Fibroblast of gingiva (primary cell): ENCODE measurements around the gene TGFBR2.

Source experiments
- DNase-seq: peaks from one replicate; pipeline ENCODE4 v3.0.0-alpha.2; 2011; ENCODE audit warnings: low read depth

Gene TGFBR2

GRCh38 chr3:30693470-30694120, 87.2 kb downstream of the TGFBR2 start:
- peak; percentile 68 for DNase-seq

DNA sequence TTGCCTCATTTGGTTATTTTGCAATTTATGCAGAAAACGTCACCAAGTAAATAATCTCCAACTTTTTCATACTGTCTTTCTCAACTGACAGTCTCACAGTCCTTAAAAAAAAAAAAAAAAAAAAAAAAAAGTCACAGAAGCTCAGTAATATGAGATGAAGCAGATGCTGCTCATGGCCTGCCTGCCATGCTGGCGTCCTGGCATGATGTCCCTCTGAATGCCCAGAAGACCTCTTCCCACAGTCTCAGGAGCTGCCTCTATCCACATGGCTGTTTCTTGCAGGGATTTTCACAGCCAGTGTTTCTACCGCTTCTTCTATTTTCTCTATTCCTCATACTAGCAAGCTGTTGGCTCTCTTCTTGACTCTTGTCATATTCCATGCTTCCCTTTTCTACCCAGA, 87.7 kb downstream of the TGFBR2 start:
- DNase-seq: peak; percentile 38

GRCh38 chr3:30694668-30695067, 88.3 kb downstream of the TGFBR2 start:
- no peak for DNase-seq

DNA sequence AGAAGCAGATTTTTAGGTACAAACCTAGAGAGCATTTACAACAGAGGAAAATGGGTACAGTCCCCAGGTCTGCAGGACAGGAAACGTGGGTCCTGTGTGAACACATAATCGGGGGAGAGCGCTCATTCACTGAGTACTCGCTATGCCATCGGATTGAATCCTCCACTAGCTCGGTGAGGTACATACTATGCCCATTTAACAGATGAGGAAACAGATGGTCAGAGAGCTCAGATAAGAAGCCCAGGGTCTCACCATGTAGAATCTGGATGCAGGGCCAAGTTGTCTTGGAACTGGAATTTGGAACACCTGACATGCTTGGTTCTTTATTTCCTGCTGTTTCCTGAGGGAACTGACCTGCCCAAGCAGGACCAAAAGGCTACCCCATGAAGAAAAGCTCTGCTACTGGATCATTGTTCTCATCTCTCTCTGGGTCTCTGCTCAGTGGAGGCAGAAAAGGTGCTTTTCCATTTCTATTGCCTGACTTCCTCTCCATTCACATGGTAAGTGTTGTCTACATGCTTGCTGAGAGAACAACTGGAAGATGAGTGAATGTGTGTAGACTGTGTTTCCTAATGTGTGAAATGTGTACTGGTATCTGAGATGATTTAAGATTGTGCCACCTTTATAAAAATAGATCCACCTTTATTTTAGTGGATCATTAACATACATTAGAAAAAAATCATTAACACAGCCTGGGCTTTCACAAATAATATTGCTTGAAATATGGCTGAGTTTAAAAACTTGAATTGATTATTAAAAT, 89.1 kb downstream of the TGFBR2 start:
- DNase-seq: no peak

- DNase-seq: no peak
Observed at GRCh38 chr3:30696403-30696819, 90.0 kb downstream of the TGFBR2 start.

DNA sequence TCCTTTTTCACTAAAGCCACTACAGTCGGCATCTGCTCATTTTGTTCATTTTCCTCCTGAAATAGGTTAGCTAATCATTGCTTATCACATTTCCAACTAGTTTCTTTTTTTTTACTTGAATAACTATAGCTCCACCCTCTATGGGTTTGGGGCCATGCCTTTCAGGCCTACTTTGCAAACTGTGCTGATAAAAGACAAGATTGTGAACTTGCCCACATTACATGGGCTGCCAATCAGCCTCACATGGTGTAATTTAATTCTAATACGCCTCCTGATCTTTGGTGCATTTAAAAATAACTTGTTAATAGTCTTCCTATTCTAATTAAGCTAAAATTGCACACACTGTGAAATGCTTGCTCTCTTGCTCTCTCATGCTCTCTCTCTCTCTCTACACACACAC, 90.5 kb downstream of the TGFBR2 start:
- no peak for DNase-seq

DNA sequence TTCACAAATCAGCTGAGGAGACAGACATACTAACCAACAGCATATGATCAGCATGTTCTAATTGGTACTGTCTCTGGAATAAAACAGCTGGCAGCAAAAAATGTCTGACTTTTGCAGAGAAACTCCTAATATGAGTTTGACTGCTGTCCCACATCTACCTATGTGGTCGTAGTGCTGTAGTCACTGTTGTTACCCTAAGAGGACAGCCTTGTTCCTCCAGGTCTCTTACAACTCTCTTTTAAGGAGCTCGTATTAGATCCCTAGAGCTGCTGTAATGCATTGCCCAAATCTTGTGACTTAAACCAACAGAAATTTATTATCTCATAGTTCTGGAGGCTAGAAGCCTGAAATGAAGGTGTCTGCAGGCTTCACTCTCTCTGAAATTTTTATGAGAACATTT, 92.1 kb downstream of the TGFBR2 start:
- no peak for DNase-seq

GRCh38 chr3:30699927-30700326, 93.5 kb downstream of the TGFBR2 start:
- no peak for DNase-seq

DNA sequence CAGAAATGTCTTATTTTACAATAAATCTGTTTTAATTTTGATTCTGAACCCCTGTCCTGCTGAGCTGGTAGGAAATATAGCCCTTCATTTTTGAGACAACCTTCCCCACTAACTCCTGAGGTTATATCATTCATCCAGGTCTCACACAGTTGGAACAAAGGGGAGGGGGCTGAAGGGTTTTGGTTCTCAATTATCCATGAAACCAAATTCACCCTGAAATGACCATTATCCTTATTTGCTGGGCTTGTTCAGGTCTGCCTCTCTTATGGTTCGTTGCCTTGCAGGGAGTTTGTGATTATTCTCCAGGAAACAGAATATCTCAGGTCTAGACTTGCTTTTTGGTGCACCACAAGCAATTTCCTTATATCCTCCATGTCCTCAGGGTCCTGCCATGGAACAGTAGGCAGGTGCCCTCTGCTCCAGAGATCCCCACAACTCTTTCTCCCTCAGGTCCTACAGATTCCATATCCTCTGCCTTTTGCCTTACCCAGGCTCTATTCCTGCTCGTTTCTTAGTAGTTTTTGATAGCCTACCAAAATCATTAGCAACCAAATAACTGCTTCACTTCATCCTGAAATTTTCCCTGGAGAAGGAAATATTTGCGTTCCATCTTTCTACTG, 94.4 kb downstream of the TGFBR2 start:
- no peak for DNase-seq

DNA sequence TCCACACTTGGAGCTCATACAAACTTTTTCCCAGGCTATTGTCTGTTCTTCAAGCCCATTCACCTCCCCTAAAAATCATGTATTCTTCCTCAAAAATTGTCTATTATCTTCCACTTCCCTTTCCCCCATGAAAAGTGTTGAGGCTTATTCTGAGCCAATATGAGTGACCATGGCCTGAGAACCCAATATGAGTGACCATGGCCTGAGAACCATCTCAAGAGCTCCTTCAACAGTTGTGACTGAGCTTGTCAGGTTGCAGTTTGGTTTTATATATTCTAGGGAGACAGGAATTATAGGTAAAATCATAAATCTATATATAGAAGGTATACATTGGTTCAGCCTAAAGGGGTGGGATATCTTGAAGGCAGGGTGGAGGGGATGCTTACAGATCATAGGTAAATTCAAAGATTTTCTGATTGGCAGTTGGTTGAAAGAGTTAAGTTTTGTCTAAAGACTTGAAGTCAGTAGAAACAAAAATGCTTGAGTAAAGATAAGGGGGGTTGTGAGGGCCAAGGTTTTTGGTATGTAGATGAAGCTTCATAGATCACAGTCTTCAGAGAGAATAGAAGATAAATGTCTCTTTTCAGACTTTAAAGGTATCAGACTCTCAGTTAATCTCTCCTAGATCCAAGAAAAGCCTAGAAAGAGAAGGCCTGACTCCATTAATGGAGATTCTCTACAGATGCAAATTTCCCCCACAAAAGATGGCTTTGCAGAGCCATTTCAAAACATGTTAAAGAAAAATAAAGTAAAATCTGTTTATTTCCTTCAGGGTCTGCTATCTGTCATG, 95.8 kb downstream of the TGFBR2 start:
- no peak for DNase-seq

DNA sequence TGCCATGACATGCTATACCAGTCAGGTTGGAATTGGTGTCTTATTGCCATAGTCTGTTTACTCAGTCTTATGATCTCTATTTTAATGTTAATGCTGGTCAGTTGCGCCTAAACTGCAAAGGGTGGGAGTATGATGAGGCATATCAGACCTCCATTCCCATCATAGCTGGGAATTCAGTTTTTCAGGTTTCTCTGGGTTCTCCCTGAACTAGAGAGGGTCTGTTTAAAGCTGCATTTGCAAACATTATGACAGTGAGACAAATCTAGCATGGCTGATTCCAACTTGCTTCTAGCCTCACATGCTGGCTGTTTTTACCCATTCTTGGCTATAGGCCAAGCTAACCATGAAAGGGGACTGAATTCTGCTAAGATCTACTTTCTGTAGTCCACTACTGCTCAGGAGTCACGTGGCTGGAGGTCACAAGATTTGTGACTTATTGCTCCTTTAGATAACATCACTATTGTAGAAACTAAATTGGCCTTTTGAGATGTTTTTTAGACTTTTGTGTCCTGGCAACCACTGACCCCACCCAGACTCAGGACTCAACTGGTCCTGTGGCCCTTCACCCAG, 96.5 kb downstream of the TGFBR2 start:
- no peak for DNase-seq

DNA sequence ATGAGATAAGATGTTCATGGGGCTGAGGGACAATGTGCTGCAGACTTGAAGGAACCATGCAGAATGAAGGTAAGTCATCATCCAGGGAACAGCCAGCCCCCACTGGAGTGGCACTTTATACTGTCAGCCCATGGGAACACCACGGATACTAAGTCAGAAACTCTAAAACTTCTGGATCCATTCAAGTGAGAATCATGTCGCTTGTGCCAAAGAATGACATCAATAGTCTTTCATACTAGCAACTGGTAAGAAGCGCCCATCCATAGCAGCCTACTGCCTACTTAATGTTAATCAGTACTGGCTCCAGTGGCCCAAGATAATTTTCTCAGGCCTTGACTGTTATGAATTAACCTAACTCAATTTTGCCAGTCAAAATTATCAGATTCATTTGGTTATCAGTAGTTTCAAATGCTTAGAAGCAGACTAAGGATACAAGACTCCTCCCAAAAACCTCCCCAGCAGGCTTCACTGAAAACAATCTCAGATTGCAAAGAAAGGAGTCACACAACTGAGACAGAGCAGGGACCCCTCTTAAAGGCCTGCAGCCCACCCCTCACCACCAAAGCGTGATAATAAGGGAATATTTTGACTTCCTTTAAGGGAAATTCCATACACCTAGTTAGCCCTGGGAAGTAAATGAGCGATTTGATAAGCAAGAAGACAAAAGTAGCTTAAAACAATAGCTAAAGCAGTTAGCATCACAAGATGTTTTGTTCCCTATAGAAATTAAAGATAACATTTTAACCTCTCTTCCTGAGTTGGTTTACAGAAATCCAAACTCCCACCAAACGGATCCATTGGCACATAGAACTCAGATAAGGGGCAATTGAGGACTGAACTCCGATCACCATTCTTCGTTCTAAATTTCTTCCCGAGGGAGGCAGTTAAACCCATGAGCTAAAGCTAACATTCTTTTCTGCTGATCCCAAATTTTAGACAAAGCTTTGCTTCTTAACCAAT, 98.8 kb downstream of the TGFBR2 start:
- DNase-seq: no peak

DNA sequence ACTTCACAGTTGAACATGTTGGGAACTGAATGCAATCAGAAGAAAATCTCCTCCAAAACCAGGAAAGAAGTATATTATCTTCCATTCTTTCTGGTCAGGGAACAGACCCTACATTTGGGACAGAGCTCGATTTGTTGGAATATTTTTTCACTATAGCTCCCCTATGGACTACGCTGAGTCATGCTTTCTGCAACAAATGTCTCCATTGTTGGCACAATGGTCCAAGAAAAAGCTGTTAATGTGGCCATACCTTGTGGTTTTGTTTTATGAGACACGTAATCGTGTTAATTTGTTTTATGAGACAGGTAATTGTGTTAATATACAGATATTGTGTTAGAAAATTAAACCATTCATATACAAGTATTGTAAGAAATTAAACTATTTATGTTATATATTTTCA, 101.4 kb downstream of the TGFBR2 start:
- no peak for DNase-seq

DNA sequence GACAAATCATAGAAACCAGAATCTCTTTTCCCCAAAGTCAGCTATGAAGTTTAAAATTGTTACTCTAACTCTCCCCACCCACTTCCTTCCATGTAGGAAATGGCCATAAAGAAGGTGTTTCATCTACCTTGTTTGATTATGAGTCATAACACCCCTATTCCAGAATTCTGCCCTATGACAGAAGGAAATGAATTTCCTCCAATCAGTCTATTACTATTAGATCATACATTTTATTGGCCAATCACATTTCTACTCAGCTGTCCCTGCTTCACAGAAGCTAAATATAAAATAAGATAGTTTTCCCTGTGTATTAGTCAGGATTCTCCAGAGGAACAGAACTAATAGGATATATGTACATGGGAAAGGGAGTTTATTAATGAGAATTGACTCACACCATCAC, 102.1 kb downstream of the TGFBR2 start:
- DNase-seq: no peak

DNA sequence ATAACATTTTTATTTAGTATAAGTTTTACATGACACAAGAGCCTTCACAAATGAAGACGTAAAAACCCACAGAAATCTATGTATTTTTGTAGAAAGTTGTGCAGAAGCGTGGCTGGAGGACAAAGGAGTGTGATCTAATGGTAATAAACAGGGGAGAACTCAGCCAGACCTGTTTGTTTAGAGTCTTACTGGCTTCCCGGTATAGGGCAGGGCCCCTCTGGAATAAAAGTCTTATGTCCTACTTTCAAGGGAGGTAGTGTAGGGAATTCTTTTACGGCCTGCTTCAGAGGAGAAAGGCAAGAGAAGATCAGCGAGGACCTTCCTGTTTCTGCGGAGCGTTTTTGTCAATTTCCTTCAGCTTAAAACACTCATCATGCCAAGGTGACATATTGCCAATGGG, 103.6 kb downstream of the TGFBR2 start:
- DNase-seq: no peak

DNA sequence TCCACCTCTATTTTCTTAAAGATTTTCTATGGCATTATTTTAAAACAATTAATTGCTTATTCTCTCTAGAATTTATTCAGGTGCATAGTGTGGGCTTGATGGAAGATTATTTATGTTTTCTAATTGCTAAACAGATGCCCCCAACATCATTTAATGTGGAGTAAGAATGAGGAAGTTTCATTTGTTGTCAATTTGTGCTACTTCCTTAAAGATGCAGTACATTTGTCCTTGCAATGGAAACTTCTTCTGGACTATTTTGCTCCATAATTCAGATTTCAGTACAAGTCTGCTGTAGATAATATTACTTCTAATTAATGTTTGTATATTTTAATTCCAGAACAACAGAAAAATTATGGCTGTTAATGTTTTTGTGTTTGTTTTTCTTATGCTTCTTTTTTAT, 104.8 kb downstream of the TGFBR2 start:
- no peak for DNase-seq

DNA sequence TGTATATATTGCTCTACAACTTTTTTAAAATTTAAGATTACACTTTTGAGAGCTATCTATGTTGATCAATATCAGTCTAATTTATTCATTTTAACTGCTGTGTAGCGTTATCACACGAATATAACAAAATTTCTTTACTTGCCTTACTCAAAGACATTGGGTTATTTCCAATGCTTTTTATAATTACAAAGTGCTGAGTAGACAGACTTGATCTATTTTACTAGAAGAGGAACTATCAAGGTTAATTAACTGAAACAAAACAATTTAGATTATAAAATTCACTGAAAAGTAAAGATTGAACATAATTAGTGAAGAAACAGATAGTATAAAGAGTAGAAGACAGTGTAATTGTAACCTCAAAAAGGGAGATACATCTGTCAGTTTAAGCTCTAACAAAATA, 105.5 kb downstream of the TGFBR2 start:
- no peak for DNase-seq

DNA sequence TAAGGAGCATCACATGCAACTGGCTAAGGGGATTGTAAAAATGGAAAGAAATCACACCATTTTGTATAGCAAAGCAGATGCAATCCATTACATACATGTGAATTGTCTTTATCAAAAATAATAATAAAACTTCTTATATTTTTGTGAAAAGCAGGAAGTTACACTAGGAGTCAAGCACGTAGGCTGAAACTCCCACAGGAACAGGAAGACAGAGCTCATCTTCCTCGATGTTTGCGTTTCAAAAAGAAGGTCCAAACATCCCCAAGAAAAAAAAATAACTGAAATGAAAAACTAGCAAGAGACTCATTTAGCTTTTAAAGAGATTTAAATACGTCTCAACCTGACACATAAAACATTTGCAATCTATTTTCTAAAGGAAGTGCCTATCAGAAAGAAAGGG, 106.6 kb downstream of the TGFBR2 start:
- DNase-seq: no peak

DNA sequence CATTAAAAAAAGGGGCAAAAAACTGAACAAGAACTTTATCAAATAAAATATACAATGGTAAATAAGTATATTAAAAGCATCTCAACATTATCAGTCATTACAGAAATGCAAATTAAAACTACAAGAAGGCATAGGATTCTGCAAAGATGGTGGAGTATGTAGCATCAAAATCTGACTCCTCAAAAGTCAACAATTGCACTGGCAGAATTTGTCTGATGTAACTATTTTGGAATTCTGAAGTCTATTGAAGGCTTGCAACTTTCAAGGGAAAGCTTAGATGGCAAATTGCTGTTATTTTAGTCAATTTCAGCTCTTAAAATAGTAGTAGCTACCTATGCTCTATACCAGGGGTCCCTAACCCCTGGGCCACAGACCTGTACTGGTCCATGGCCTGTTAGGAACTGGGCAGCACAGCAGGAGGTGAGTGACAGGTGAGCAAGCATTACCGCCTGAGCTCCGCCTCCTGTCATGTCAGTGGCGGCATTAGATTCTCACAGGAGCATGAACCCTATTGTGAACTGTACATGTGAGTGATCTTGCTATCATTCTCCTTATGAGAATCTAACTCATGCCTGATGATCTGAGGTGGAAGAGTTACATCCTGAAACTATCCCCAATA, 107.6 kb downstream of the TGFBR2 start:
- DNase-seq: no peak

DNA sequence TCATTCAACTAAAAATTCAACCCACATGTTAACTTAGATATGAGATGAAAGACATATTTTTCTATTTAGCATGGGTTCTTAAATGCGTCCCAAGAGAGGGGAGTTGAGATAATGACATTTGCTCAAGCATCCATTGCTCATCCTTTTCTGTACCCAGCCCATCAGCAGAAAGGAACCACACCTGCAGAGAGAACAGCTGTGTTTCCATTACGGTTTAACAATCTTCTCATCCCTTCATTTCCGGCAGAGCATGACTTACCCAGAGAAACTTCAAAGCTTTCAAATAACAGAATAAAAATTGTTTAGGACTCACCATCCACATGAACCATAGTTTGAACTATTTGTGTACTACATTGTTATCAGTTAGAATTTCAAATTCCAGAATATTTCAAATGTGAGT, 113.1 kb downstream of the TGFBR2 start:
- no peak for DNase-seq
